Measurements from ENCODE around the gene SELENOI. TPM values are rescaled to one million over a fixed set of nuclear protein-coding genes. Genes with fewer than 3 reads are reported as not detected.

The SELENOI gene, protein sequence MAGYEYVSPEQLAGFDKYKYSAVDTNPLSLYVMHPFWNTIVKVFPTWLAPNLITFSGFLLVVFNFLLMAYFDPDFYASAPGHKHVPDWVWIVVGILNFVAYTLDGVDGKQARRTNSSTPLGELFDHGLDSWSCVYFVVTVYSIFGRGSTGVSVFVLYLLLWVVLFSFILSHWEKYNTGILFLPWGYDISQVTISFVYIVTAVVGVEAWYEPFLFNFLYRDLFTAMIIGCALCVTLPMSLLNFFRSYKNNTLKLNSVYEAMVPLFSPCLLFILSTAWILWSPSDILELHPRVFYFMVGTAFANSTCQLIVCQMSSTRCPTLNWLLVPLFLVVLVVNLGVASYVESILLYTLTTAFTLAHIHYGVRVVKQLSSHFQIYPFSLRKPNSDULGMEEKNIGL
- total RNA-seq, result 6.3 and 11.0 TPM in 2 replicates

DNA sequence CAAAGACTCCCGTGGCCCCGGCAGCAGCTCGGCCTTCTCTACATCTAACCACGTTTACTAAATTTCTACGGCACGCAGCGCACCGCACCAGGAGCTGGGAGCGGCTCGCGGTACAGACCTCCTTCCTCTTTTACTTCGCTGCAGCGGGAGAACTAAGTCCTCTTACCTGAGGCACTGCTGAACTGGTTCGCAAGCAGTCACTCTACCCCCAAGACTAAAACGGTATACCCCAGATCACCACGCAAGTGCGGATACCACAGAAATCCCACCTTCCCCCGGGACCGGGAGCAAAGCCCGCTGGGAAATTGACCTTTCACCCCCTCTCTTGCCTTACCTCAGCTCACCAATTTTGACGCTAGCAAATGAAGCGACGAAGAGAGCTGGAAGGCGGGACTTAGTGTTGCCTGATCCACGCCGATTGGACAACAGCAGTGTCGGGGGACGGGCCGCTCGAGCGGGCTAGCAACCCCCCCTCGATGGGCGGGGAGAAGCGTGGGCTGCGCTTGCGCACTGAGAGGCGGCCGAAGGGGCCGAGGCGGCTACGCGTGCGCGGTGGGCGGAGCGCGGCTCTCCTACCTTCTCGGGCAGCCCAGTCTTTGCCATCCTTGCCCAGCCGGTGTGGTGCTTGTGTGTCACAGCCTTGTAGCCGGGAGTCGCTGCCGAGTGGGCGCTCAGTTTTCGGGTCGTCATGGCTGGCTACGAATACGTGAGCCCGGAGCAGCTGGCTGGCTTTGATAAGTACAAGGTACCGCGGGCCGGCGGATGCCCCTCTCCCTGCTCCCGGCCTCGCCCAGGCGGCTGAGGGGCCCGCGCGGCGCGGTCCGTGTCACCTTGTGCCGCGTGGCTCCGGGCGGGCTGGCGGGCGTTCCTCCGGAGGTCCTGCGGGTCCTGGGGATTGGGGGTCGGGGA lies at the start of gene SELENOI:
TSS of gene SELENOI (plus strand) at position 599 of the 909 bp plus-strand sequence. CDS start at position 689, 90 bp downstream.

DNA sequence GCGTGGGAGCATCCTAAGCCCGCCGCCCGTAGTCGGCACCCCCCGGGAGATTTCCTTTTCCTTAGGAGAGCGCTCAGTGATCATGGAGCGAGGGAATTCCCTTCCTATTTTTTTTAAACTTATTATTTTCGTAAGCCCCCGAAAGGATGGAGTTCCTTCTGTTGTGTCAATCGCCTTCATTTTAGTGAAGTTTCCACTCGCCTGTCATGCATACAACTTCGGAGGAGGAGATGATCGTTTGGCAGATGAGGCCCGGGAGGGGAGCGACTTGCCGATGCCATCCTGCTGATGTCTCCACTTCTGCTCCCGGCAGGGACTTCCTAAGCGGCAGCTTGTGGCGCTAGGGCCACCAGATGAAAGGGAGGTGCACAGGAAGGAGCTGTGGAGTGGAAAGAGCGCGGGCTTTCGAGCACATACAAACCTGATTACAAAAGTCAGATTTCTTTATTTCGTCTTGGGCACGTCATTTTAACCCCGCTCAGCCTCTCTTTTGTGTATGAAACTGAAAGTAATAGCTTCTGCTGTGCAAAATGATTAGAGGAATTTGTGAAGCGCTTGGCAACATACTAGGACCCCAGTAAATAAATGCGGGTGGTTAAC lies 611 bp downstream of the SELENOI start, which contains the start of gene ADGRF3:
TSS of gene ADGRF3 (minus strand) at position 336 of the 600 bp plus-strand sequence. CDS start 555 bp downstream, outside the sequence.

DNA sequence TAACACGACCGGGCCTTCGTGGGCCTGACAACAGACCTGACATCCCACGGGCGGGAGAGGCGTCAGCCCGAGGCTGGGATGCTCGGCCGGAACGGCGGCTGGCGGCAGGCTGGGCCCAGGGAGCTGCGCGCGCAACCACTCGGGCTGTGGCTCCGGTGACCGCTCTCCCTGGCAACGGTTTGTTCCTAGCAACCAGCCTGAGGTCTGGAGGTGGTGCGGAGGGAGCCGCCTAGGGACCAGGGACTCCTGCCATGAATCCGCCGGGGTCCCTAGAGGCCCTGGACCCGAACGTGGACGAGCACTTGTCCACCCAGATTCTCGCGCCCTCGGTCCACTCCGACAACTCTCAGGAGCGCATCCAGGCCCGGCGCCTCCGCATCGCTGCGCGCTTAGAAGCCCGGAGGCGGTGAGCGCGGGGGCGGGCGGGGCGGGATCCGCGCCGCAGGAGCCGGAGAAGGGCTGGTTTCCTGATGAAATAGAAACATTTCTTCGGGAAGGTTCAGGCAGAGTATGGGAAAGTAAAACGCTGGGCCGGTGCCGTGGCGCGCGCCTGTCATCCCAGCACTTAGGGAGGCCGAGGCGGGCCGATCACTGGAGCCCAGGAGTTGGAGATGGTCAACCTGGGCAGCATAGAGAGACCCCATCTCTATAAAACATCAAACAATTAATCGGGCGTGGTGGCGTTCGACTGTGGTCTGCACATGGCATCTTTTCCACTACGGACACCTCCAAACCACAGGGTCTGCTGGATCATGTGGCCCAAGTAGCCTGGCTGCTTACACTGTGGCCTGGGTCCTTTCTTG lies 56.0 kb downstream of the SELENOI start, which contains the start of gene DRC1:
TSS of gene DRC1 (plus strand) at position 182 of the 803 bp plus-strand sequence. CDS start at position 252, 70 bp downstream.

Other genes with a start within 250 kb of the SELENOI start
- gene GAREM2, start 173.1 kb upstream of the SELENOI start, total RNA-seq, result 5.3 and 6.0 TPM in 2 replicates
- gene HADHA, start 101.5 kb upstream of the SELENOI start, total RNA-seq, result 116 and 132 TPM in 2 replicates
- 108 and 114 TPM in 2 replicates for gene HADHB, start 101.2 kb upstream of the SELENOI start, total RNA-seq
- not detected in 2 replicates for gene ADGRF3, start 646 bp downstream of the SELENOI start, total RNA-seq
- gene DRC1, start 55.8 kb downstream of the SELENOI start, total RNA-seq, result not detected in 2 replicates
- 0.81 TPM in 1 of 2 replicates, not detected in the other for gene OTOF, start 132.0 kb downstream of the SELENOI start, total RNA-seq